K562 (cell line): ENCODE data around the gene NBPF4. TPM values are rescaled to one million over a fixed set of nuclear protein-coding genes. Genes with fewer than 3 reads are reported as not detected.

ENCODE experiments used
- EP300 ChIP-seq: IDR thresholded peaks from 2 replicates; pipeline ENCODE4 v1.6.1; 2012; ENCODE audit warnings: low read length, improper control_type of control experiment
- HDAC3 ChIP-seq: fragments of 450-650 bp; IDR thresholded peaks from 2 replicates; pipeline ENCODE4 v1.6.1; 2018; ENCODE audit warnings: borderline replicate concordance, mild to moderate bottlenecking, moderate library complexity; ENCODE audit not compliant: partially characterized antibody
- HDAC8 ChIP-seq: fragments of 450-650 bp; IDR thresholded peaks from 2 replicates; pipeline ENCODE4 v1.6.1; 2016; ENCODE audit warnings: mild to moderate bottlenecking, missing genetic modification characterization, moderate library complexity, missing compliant biosample characterization
- HDGF ChIP-seq: fragments of 450-650 bp; IDR thresholded peaks from 2 replicates; pipeline ENCODE4 v1.6.1; 2016
- KLF6 ChIP-seq: fragments of 250-450 bp; sonication (Bioruptor Pico); IDR thresholded peaks from 2 replicates; pipeline ENCODE4 v1.4.0; 2020; ENCODE audit warnings: mild to moderate bottlenecking, moderate library complexity, borderline replicate concordance
- MGA ChIP-seq: fragments of 450-650 bp; IDR thresholded peaks from 2 replicates; pipeline ENCODE4 v1.6.1; 2016; ENCODE audit warnings: mild to moderate bottlenecking, moderate library complexity
- POLR2AphosphoS5 ChIP-seq: IDR thresholded peaks from 2 replicates; pipeline ENCODE4 v1.6.1; 2011; ENCODE audit warnings: mild to moderate bottlenecking, low read depth, low read length, moderate library complexity; ENCODE audit not compliant: control insufficient read depth, insufficient read depth
- SPI1 ChIP-seq: IDR thresholded peaks from 2 replicates; pipeline ENCODE4 v1.6.1; 2011; ENCODE audit warnings: low read depth, low read length, control low read depth, borderline replicate concordance
- TFAP4 ChIP-seq: sonication (generic); formaldehyde crosslinking; IDR thresholded peaks from 2 replicates; pipeline ENCODE4 v1.8.0; 2022; ENCODE audit warnings: missing genetic modification reagents, mild to moderate bottlenecking, moderate library complexity, borderline replicate concordance
- THRAP3 ChIP-seq: fragments of 450-650 bp; IDR thresholded peaks from 2 replicates; pipeline ENCODE4 v1.6.1; 2016; ENCODE audit warnings: mild to moderate bottlenecking, inconsistent platforms, borderline replicate concordance
- U2AF1 ChIP-seq: fragments of 200-400 bp; formaldehyde crosslinking; optimal IDR thresholded peaks from 2 replicates; pipeline ENCODE3; 2017; ENCODE audit warnings: mild to moderate bottlenecking, low read depth, low read length, moderate library complexity
- ZNF41 ChIP-seq: fragments of 250-450 bp; sonication (Bioruptor Pico); conservative IDR thresholded peaks from 2 replicates; pipeline ENCODE4 v1.4.0; 2020; ENCODE audit warnings: mild to moderate bottlenecking
- ZNF449 ChIP-seq: fragments of 250-450 bp; sonication (Bioruptor Pico); IDR thresholded peaks from 2 replicates; pipeline ENCODE4 v1.8.0; 2022; ENCODE audit warnings: moderate library complexity, mild to moderate bottlenecking, inconsistent platforms
- polyA plus RNA-seq, 8 experiments: library from polyadenylated mRNA; depleted of rRNA in 4 of 8; stranded (reverse) in 5 of 8; unstranded in 3 of 8; fragments of >200 nt; fragmentation: Nextera tagmentation in 2 of 8; fragmentation: Illumina TruSeq in 1 of 8; extraction: Ambion mirVana in 2 of 8; extraction: Trizol in 1 of 8; gene quantifications; 2 replicates each; pipeline versions ENCODE4 v1.2.1 to v1.2.3, GENCODE V29; 2011 to 2014; ENCODE audit warnings: inconsistent platforms in 1 of 8, missing spikeins in 1 of 8
- total RNA-seq, 7 experiments: library from RNA; depleted of rRNA in 6 of 7; stranded (reverse); fragments of >200 nt in 6 of 7; fragmentation: Illumina TruSeq in 2 of 7; extraction: Trizol in 2 of 7; gene quantifications; 2 replicates each; pipeline versions ENCODE4 v1.2.1 to v1.2.3, GENCODE V29; 2011 to 2021; ENCODE audit warnings: low replicate concordance in 1 of 7

Gene NBPF4
- total and polyA plus RNA-seq, 9 of the 15 experiments (the other 6 are each of a cell fraction or from before 2014, with no cell fraction given), result 3.6 to 10.4 (median 5.9) TPM

- TF ChIP-seq MGA, result peak; percentile 87
- peak; percentile 58 for TF ChIP-seq TFAP4
- no peak for TF ChIP-seq THRAP3
- peak; percentile 48 for TF ChIP-seq U2AF1
- TF ChIP-seq KLF6 (CRISPR knock-in tag), result no peak
- TF ChIP-seq HDAC3, result no peak
- no peak for TF ChIP-seq ZNF449 (CRISPR knock-in tag)
- peak; percentile 54 for TF ChIP-seq POLR2AphosphoS5
- 0 out of 2 replicates have a peak, but pooled peaks have one; percentile 21 for TF ChIP-seq HDAC8 (tag)
- no peak for TF ChIP-seq EP300
- TF ChIP-seq HDGF, result no peak
- TF ChIP-seq SPI1, result peak; percentile 65; the same call in 1 of the 2 replicates
- TF ChIP-seq ZNF41 (CRISPR knock-in tag), result 0 out of 2 replicates have a peak, but pooled peaks have one; percentile 62
Measured at GRCh38 chr1:108199781-108200686, 43.8 kb downstream of the NBPF4 start, which contains the start of gene SLC25A24 (continued).
